HG03139 (cell line): ENCODE results near the gene TNRC6B.
"Not testable (repeated sequence)": the region's sequence is repeated elsewhere in the genome, so short reads cannot be mapped to it uniquely, and the experiment has no call there.

Experiments used
- ATAC-seq: cut with Tn5 transposase; IDR thresholded peaks from one replicate; pipeline ENCODE4 v1.9.1; 2021; ENCODE audit not compliant: unreplicated experiment

TNRC6B gene

DNA sequence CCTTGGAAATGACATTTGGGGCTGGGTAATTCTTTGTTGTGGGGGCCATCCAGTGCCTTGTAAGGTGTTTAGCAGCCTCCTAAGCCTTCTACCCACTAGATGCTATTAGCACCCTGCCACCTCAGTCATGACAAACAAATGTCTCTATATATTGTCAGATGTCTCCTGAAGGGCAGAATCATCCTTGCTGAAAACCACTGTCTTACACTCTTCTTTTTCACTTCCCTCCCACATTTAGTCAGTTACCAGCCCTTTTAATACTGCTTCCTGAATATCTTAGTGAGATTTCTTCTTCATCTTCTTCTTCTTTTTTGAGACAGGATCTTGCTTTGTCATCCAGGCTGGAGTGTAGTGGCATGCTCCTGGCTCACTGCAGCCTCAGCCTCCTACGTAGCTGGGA is 33.1 kb downstream of the TNRC6B start:
- no peak for ATAC-seq

DNA sequence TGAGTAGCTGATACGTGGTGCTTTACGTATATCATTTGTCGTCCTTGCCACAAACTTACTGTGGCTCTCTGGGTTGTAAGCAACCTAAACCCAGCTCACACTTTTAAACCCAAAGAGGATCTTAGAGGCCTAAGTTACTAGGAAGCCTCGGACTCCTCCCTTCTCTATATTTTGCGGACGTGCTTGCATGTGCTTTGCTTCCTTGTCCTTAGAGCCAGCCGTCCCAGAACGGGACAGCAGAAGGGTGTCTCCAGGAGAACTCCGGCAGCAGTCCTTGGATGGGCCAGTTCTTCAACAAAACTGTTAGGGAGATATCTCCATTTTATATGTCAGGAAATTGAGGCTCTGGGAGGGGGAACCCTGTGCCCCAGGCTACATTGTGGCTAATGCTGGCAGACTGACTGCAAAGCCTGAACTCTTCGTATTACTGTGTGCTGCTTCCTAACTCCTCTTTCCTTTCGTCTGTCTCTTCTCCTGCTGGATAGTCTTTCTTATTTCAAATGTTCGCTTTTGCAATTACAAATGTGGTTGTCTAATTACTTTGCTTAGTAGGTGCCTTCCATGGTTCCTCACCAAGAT is 33.8 kb downstream of the TNRC6B start:
- no peak for ATAC-seq

DNA sequence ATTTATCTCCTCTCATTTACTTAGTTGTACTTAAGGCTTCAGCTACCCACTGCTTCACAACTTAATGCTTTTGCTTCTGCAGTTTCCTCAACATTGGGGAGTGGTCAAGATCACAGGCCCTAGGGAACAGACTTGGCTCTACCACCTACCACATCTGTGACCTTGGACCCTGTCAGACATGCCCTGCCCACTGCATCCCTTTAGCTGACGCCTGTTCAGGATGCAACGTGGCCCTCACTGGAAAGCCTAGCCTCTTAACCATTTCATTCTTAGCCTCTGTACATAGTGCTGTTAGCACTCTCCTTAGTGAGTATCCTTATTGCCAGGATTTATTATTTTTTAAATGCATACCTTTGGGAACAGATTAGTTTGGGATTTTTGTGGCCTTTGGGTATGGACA is 34.4 kb downstream of the TNRC6B start:
- ATAC-seq: no peak

DNA sequence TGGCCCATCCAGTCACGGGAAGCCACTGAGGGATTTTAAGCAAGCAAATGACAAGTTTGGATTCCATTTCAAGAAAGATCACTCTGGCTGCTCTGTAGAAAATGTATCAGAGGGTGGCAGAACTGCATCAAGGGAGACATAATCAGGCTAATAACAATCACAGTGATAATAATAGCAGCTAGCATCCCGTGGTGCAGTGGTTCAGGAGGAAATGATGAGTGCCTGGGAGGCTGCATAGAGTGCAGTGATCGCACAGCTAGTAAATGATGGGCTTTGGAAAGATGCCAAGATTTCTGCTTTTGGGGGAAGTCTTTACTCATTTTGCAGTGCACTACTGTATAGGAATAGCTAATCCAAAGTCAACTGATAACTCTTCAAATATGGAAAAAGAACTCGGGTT is 35.8 kb downstream of the TNRC6B start:
- ATAC-seq: no peak

DNA sequence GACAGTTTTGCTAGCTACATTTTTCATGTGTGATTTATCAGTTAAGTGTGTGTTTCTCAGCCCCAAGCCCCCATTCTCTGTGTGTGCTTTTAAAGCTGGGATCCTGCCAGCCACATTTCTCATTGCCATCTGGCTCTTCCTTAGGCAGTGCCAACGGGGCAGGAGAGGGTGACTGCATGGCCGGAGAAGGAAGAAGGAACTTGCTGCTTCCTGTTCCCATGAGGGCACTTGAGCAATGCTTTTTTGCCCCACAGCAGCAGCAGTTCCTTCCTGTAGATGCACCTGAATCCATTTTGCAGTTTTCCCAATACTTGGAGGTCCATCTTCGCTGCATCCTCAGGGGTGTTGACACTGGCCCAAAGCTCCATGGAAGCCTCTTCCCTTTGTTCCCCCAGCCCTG is 37.5 kb downstream of the TNRC6B start:
- ATAC-seq: no peak

DNA sequence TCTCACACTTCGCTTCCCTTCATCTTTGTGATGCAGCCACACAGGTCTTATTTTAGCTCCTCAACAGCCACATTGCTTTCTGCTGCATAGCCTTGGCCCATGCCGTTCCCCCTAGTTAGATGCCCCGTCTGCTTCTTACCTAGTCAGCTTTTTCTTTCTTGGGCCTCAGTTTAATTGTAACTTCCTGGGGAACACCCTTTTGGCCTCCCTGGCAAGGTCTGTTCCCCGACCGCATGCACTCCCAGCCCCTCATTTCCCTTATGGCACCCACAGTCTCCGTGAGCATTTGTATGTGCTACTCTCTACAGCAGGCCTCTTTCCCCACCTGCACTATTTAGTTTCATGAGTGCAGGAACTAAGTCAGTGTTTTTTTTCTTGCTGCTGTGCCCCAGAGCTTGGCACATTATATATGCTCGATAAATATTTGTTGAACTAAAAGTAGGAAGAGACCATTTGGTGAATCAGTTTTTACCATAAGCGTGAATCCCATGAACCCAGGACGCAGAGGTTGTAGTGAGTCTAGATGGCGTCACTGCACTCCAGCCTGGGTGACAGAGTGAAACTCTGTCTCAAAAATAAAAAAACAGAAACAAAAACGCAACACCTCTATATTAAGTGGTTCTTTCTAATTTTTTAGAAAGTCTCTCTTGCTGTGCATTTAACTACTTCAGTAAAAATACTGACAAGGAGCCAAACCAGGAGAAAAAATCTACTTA is 38.5 kb downstream of the TNRC6B start:
- ATAC-seq: no peak

DNA sequence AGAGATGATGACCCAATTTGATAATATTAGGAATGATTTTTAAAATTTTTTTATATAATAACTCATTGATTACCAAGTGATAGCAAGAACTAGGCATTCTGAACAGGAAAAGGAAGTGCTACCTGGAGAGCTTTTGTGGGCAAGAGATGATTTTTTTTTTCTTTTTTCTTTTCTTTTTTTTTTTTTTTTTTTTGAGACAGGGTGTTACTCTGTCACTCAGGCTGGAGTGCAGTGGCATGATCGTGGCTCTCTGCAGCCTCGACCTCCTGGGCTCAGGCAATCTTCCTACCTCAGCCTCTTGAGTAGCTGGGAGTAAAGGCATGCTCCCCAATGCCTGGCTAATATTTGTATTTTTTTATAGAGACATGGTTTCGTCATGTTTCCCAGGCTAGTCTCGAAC is 40.4 kb downstream of the TNRC6B start:
- ATAC-seq: no peak

DNA sequence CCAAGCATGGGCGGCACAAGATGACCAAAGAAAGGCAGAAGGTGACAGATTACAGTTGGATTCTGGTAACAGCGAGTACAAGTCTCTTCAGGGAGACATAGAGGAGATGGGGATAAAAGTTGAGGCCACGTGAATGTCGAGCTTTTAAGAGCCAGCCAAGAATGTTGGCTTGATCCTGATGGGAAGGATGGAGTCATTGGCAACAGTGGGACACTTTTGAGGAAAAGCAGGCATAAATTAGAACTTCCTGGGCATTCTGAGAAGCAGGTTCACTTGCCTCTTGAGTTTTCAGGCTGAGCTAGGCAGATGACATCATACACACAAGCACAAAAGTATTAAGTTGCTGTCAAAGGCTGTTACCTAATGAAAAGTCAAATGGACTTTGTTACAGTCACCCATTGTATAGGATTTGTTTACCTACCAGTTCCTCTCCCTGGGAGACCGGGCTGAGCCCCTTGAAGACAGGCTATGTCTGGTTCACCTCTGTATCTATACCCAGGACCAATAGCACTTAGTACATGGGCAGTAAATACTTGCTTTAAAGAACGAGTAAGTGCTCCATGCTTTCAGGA is 41.1 kb downstream of the TNRC6B start:
- no peak for ATAC-seq

DNA sequence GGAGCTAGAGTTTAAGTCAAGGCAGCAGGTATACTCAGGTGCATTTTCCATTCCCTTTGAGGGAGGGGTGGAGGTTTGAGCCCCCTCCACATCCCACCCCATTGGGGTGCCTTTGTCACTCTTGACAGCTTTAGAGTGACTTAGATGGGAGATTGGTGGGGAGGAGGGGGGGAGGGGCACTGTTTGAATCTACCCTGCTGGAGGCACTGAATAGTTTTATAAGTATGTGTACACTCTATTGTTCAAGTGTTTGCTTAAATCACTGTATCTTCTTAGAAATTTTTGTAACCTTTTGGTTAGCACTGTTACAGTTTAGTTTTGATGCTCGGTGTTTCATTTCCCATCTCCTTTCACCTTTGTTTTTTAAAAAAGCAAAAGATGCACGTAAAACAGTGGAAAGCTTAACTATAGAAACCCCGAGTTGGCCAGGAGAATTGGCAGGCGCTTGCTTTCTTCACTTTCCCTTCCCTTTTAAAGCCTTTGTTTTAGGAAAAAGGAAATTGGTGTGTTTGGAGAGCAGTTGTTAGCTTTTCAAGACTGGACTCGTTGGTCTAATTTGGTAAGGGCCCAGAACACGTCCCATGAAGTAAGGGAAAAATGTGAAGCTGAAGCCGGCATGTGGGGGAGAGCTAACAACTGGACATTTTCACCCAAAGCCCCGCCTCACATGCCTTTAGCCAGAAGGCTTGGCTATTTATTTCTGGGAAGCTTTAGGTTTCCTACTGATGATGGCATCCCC is 42.8 kb downstream of the TNRC6B start:
- ATAC-seq: no peak

DNA sequence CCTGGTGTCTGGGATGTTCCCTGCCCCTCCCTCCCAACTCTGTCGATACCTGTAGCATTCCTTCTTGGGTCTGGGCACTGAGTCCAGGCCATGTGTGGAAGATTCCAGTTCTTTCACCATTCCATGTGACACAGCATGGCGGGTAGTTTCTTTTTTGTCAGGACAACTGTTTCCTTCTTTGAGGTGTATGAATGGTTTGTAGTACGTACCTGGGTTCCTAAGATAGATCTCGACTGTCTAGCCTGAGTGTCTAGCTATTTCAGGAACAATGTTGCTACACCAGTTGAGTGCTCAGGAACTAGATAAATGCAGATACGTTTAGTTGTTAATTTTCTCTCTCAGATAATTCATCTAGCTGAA is 43.3 kb downstream of the TNRC6B start:
- ATAC-seq: no peak

DNA sequence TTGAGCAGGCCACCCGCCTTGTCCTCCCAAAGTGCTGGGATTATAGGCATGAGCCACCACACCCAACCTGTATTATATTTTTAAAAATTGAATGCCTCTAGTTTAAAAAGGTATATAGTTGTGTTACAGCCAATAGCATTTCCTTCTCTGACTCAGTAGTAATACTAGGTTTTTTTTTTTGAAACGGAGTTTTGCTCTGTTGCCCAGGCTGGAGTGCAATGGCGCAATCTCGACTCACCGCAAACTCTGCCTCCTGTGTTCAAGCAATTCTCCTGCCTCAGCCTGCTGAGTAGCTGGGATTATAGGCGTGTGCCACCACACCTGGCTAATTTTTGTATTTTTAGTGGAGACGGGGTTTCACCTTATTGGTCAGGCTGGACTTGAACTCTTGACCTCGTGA is 45.3 kb downstream of the TNRC6B start:
- not testable (repeated sequence) for ATAC-seq

DNA sequence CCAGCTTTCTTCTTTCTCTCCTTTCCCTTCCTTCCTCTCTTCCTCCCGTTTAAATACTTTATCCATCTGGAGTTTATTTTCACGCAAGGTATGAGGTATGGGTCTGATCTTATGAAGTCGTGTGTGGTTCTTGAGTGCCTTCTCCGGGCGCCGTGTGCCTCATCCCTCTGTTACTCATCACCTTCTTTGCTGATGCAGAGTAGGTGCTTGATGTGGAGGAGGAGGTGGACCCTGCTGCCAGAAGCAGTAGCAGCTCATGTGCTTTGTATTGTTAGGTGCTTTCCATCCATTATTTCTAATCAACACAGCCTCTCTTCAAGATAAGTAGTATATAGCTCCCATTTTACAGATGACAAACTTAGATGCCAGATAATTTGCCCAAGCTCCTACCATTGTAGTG is 47.0 kb downstream of the TNRC6B start:
- no peak for ATAC-seq

DNA sequence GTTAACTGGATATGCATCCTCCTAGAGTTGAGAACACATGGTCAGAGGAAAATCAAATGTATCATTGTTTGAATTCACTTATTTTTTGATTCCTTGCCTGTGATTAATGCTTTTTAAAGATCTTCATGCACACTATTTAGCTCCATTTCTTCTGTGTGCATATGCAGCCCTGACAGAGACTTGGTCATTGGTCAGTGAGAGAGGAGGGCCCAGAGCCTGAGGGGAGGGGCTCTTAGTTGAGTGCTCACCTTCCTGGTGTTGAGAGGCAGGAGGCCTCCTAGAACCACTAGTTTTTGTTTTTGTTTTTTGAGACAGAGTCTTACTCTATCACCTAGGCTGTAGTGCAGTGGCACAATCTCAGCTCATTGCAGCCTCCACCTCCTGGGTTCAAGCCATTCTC is 48.9 kb downstream of the TNRC6B start:
- no peak for ATAC-seq

DNA sequence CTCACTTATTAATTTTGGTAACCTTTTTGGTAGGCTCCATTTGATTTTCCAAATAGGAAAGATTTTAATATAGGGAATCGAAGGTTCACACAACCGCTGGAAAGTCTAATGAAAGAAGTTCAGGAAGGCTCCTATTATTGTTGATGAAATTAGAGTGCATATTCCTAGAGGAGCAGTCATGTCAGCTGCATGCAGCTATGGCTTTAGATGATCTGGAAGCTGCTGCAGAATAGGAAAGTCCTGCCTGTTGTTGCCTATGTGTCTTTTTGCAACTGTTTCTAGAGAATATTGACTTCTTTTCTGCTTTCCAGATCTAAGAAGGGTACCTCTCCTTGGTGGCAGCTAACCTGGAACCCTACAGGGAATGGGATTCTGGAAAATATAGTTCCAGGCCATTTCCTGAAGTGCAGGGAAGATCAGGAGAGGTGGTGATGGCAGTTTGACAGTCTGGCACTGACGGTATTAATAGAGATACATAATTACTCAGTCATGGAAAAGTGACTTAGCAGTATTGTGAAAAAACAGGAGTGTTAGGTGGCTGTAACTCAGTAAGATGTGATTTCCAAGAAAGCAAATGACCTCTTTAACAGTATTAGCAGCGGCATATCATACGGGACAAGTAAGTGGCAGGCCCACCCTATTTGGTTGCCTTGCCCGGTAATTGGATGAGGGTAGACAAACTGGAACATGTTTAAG is 54.0 kb downstream of the TNRC6B start:
- no peak for ATAC-seq

DNA sequence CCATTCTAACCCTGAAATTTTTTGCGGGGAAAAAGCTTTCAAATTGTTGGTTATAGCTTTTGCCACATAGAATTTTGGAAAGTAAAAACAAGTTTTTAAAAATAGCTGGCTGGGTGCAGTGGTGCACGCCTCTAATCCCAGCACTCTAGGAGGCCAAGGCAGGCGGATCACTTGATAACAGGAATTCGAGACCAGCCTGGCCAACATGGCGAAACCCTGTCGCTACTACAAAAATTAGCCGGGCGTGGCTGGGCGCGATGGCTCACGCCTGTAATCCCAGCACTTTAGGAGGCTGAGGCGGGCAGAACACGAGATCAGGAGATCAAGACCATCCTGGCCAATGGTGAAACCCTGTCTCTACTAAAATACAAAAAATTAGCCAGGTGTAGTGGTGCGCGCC is 54.9 kb downstream of the TNRC6B start:
- ATAC-seq: no peak

DNA sequence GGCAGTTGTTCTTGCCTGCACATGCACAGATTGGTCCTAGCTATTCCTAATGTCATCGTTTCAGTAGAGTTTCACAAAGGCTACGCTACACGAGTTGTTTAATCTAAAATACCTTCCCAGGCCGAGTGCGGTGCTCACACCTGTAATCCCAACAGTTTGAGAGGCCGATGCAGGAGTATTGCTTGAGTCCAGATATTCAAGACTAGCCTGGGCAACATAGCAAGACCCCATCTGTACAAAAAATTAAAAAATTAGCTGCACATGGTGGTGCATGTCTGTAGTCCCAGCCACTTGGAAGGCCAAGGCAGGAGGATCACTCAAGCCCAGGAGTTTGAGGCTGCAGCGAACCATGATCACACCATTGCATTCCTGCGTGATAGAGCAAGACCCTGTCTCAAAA is 56.2 kb downstream of the TNRC6B start:
- ATAC-seq: no peak

DNA sequence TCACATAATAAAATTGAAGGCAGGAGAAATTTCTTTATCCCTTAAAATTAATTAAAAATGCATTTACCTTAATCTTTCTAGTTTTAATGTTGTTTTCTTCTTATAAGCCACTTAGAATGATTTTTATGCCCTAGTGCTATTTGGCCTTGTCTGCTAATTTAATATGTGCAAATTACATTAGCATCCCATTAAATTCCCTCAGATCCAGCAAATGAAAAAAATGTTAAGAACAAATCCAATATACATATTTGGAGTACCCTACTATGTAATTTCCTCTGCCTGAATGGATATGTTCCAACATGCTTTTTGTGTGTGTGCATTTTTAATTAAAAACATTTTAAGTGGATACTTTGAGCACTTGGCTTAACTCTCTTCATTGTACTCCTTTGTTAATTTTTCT is 56.9 kb downstream of the TNRC6B start:
- no peak for ATAC-seq

DNA sequence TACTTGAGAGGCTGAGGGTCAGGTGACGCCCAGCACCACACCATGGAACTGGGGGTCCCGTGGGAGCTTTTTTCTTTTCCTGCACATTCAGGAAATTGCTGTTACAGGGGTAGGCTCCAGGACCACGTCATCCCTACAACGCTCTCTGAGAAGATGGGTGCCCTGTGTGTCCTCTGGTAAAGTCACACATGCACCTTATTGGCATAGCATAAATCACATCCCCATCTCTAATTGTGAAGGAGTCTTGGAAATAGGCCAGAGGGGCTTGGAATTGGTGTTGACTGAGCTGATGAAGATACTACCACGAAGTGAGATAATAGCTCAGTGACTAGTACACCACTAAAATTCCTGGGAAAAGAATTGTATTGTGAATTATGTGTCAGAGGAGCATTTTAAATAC is 57.6 kb downstream of the TNRC6B start:
- no peak for ATAC-seq

DNA sequence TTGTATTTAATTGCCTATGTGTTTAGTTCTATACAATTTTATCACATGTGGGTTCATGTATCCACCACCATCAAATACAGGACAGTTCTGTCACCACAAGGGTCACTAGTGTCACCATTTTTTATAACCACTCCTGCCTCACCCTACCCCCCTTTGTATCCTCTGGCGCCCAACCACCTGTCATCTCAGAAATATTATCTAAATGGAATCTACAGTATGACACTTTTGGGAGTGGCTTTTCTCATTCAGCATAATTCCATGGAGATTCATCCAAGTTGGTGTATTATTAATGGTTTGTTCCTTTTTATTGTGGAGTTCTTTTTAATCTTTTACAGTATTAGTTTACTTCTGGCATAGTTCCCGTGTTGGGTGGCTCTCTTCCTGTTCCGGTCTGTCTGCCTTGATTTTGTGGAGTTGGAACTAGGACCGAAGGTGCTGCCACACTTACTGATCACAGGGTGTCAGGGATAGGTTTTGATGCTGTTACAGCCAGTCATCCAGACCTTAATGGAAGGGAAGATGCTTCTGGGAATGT is 58.5 kb downstream of the TNRC6B start:
- ATAC-seq: no peak

DNA sequence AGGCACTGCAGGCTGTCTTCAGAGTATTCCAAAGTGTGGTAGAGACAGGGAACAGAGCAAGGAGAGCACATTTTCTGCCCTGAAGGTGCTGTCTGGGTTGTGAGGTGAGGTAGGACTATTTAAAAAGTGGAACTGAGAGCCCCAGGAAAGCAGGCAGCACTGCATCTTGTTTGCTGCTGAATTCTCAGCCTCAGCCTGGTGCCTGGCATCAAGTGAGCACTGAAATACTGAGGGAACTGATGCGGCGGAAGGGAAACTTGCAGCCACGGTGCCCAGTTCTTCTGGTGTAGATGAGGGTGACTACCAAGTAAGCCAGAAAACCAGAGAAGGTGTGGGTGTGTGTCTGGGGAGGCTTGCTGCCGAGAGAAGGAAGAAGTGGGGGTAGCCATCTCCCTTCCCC is 59.5 kb downstream of the TNRC6B start:
- no peak for ATAC-seq

DNA sequence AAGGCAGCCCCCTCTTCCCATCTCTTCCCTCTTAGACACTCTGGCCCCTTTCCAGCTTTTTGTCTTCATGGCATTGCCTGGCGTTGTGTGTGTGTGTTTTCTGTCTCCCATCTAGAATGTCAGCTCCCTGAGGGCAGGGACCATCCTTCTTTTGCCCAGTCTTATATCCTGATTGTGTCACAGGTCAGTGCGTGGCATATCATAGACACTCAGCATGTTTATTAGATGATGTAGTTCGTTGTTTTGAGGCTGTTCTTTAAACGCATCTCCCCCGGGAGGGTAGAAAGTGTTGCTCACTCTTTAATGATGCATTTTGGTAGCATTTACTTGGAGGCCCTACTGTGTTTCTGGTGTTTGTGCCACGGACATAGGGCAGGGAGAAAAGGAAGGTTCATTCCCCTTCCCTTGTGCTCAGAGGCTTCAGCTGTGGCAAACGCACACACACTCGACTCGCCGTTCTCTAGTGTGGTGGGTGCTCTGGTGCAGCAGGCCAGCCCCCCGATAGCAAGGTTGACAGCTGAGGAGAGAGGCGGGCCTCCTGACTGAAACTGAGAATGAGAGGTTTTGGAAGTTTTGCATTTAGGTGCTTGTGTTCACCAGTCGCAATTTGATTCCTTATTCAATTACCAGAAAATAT is 60.2 kb downstream of the TNRC6B start:
- ATAC-seq: no peak
